ENCODE measurements around the gene OVCA2.

- TF ChIP-seq, protein P1, sequence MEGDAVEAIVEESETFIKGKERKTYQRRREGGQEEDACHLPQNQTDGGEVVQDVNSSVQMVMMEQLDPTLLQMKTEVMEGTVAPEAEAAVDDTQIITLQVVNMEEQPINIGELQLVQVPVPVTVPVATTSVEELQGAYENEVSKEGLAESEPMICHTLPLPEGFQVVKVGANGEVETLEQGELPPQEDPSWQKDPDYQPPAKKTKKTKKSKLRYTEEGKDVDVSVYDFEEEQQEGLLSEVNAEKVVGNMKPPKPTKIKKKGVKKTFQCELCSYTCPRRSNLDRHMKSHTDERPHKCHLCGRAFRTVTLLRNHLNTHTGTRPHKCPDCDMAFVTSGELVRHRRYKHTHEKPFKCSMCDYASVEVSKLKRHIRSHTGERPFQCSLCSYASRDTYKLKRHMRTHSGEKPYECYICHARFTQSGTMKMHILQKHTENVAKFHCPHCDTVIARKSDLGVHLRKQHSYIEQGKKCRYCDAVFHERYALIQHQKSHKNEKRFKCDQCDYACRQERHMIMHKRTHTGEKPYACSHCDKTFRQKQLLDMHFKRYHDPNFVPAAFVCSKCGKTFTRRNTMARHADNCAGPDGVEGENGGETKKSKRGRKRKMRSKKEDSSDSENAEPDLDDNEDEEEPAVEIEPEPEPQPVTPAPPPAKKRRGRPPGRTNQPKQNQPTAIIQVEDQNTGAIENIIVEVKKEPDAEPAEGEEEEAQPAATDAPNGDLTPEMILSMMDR (IDR thresholded peaks at IDR 0.05): peak in 1 of 4 experiments; percentile 2
- no peak for TF ChIP-seq POLR2A (IDR thresholded peaks at IDR 0.05)
Observed at GRCh38 chr17:2057760-2058585, 16.2 kb downstream of the OVCA2 start.
